Liver (tissue), 9 donors: Measurements from ENCODE around the gene FER. TPM values are rescaled to one million over a fixed set of nuclear protein-coding genes. Genes with fewer than 3 reads are reported as not detected.

ENCODE experiments used
- DNase-seq: peaks from one replicate; pipeline ENCODE4 v3.0.0-alpha.2; 2017; ENCODE audit warnings: low spot score
- H3K27ac ChIP-seq, 2 donors: one replicate each; pipeline ENCODE4 v1.7.0; 2013; ENCODE audit warnings: inconsistent platforms in 2 of 2, low read length in 2 of 2, control low read depth in 1 of 2, low read depth in 1 of 2, mild to moderate bottlenecking in 1 of 2
- H3K27me3 ChIP-seq, 4 donors: one replicate each; pipeline versions ENCODE4 v1.6.1 to v1.7.0; 2013; ENCODE audit warnings: low read length in 3 of 4, inconsistent platforms in 1 of 4, mild to moderate bottlenecking in 1 of 4, moderate library complexity in 1 of 4; ENCODE audit not compliant: control insufficient read depth in 4 of 4, insufficient read depth in 4 of 4
- H3K36me3 ChIP-seq, 4 donors: one replicate each; pipeline versions ENCODE4 v1.6.1 to v1.7.0; 2013; ENCODE audit warnings: low read length in 3 of 4, mild to moderate bottlenecking in 3 of 4, low read depth in 1 of 4, moderate library complexity in 1 of 4; ENCODE audit not compliant: control insufficient read depth in 4 of 4, insufficient read depth in 3 of 4
- H3K4me1 ChIP-seq, 4 donors: one replicate each; pipeline versions ENCODE4 v1.6.1 to v1.7.0; 2013; ENCODE audit warnings: low read length in 3 of 4, mild to moderate bottlenecking in 3 of 4, moderate library complexity in 1 of 4; ENCODE audit not compliant: control insufficient read depth in 4 of 4, insufficient read depth in 4 of 4
- H3K4me3 ChIP-seq, 3 donors: one replicate each; pipeline versions ENCODE4 v1.6.1 to v1.7.0; 2013; ENCODE audit warnings: low read length in 3 of 3, control low read depth in 1 of 3, low read depth in 1 of 3, mild to moderate bottlenecking in 1 of 3
- H3K9ac ChIP-seq, 2 donors: one replicate each; pipeline ENCODE4 v1.7.0; 2013; ENCODE audit warnings: low read length in 2 of 2, mild to moderate bottlenecking in 2 of 2, moderate library complexity in 2 of 2, control low read depth in 1 of 2, low read depth in 1 of 2
- H3K9me3 ChIP-seq, 4 donors: one replicate each; pipeline versions ENCODE4 v1.6.1 to v1.7.0; 2013; ENCODE audit warnings: low read length in 3 of 4; ENCODE audit not compliant: control insufficient read depth in 4 of 4
- EGR1 ChIP-seq, 2 donors: IDR thresholded peaks; 2 replicates each; pipeline ENCODE4 v1.6.1; 2016 to 2018; ENCODE audit warnings: antibody characterized with exemption in 2 of 2, low read depth in 2 of 2
- FOXA1 ChIP-seq: IDR thresholded peaks from 2 replicates; pipeline ENCODE4 v1.6.1; 2016; ENCODE audit warnings: antibody characterized with exemption
- FOXA2 ChIP-seq: IDR thresholded peaks from 2 replicates; pipeline ENCODE4 v1.6.1; 2016; ENCODE audit warnings: antibody characterized with exemption
- GABPA ChIP-seq, 2 donors: IDR thresholded peaks in 1 of 2; conservative IDR thresholded peaks in 1 of 2; 2 replicates each; pipeline ENCODE4 v1.6.1; 2016; ENCODE audit warnings: antibody characterized with exemption in 2 of 2, mild to moderate bottlenecking in 1 of 2, moderate library complexity in 1 of 2
- HNF4A ChIP-seq, 2 donors: conservative IDR thresholded peaks; 2 replicates each; pipeline ENCODE4 v1.6.1; 2016; ENCODE audit warnings: antibody characterized with exemption in 2 of 2, mild to moderate bottlenecking in 2 of 2
- HNF4G ChIP-seq: IDR thresholded peaks from 2 replicates; pipeline ENCODE4 v1.6.1; 2016; ENCODE audit warnings: antibody characterized with exemption
- JUND ChIP-seq, 2 donors: IDR thresholded peaks; 2 replicates each; pipeline ENCODE4 v1.6.1; 2016; ENCODE audit warnings: antibody characterized with exemption in 2 of 2
- NR2F2 ChIP-seq: IDR thresholded peaks from 2 replicates; pipeline ENCODE4 v1.6.1; 2016; ENCODE audit warnings: antibody characterized with exemption
- RAD21 ChIP-seq, 2 donors: IDR thresholded peaks; 2 replicates each; pipeline ENCODE4 v1.6.1; 2016; ENCODE audit warnings: antibody characterized with exemption in 2 of 2, mild to moderate bottlenecking in 2 of 2
- RXRA ChIP-seq, 2 donors: IDR thresholded peaks; 2 replicates each; pipeline ENCODE4 v1.6.1; 2017 to 2018; ENCODE audit warnings: antibody characterized with exemption in 2 of 2, mild to moderate bottlenecking in 1 of 2
- SP1 ChIP-seq: IDR thresholded peaks from 2 replicates; pipeline ENCODE4 v1.6.1; 2018; ENCODE audit warnings: antibody characterized with exemption, mild to moderate bottlenecking
- TAF1 ChIP-seq: conservative IDR thresholded peaks from 2 replicates; pipeline ENCODE4 v1.6.1; 2016; ENCODE audit warnings: antibody characterized with exemption, mild to moderate bottlenecking
- YY1 ChIP-seq: IDR thresholded peaks from 2 replicates; pipeline ENCODE4 v1.6.1; 2016; ENCODE audit warnings: antibody characterized with exemption, mild to moderate bottlenecking
- WGBS: extraction: QIAGEN DNeasy Blood & Tissue Kit; methylation state at CpG from one replicate; pipeline ENCODE4 v1.1.7; 2013; 5-methylcytosine and 5-hydroxymethylcytosine counted together
- polyA plus RNA-seq, 2 donors: library from polyadenylated mRNA; stranded (reverse) in 1 of 2; unstranded in 1 of 2; fragments of 200-250 nt in 1 of 2; fragments of >200 nt in 1 of 2; fragmentation: Nextera tagmentation in 1 of 2; extraction: Ambion mirVana in 1 of 2; gene quantifications; one replicate each; pipeline versions ENCODE4 v1.2.1 to v1.2.3, GENCODE V29; 2013 to 2015
- total RNA-seq, 2 donors: library from RNA; depleted of rRNA; stranded (reverse); fragments of >200 nt; gene quantifications; one replicate each; pipeline ENCODE4 v1.2.3, GENCODE V29; 2014
- TF ChIP-seq, protein P1 (sequence below): IDR thresholded peaks from 2 replicates; pipeline ENCODE4 v1.6.1; 2016; ENCODE audit warnings: antibody characterized with exemption, mild to moderate bottlenecking
- TF ChIP-seq, protein P2 (sequence below): IDR thresholded peaks from 2 replicates; pipeline ENCODE4 v1.6.1; 2016; ENCODE audit warnings: antibody characterized with exemption
- TF ChIP-seq, protein P3 (sequence below): fragments of 150-350 bp; IDR thresholded peaks from 2 replicates; pipeline ENCODE4 v1.5.1; 2017; ENCODE audit warnings: improper control_type of control experiment, low read depth, low read length; ENCODE audit not compliant: missing input control
- TF ChIP-seq, protein P4 (sequence below): IDR thresholded peaks from 2 replicates; pipeline ENCODE4 v1.6.1; 2016; ENCODE audit warnings: antibody characterized with exemption
- TF ChIP-seq, protein P5 (sequence below): IDR thresholded peaks from 2 replicates; pipeline ENCODE4 v1.6.1; 2016; ENCODE audit warnings: antibody characterized with exemption
- donor health status: healthy.
- donor health status: healthy.
- donor health status: healthy.
- donor health status: healthy.
- donor health status: healthy.

Gene FER
- total and polyA plus RNA-seq, 4 donors, result 0.83 to 9.8 (median 5.9) TPM

DNA sequence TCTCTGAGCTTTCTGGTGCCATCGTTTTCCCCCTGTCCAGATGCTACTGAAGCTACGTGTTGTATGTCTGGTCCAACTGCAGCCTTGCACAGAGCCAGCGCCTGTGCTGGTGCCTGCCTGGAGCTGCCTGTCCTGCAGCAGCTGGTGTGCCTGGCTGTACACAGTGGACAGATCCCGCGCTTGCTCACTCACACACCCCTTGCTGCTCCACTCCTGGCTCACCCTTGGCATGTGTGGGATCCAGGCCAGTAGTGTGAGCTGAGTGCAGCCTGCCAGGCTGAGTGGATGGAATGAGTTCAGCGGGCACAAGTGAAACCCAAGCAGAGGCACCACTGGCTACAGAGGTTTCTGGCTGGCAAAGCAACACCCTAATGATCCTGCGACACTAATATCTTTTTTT lies 40.4 kb downstream of the FER start:
- TF ChIP-seq HNF4G, result no peak
- no peak for TF ChIP-seq YY1
- no peak for TF ChIP-seq FOXA1
- TF ChIP-seq, protein P1, sequence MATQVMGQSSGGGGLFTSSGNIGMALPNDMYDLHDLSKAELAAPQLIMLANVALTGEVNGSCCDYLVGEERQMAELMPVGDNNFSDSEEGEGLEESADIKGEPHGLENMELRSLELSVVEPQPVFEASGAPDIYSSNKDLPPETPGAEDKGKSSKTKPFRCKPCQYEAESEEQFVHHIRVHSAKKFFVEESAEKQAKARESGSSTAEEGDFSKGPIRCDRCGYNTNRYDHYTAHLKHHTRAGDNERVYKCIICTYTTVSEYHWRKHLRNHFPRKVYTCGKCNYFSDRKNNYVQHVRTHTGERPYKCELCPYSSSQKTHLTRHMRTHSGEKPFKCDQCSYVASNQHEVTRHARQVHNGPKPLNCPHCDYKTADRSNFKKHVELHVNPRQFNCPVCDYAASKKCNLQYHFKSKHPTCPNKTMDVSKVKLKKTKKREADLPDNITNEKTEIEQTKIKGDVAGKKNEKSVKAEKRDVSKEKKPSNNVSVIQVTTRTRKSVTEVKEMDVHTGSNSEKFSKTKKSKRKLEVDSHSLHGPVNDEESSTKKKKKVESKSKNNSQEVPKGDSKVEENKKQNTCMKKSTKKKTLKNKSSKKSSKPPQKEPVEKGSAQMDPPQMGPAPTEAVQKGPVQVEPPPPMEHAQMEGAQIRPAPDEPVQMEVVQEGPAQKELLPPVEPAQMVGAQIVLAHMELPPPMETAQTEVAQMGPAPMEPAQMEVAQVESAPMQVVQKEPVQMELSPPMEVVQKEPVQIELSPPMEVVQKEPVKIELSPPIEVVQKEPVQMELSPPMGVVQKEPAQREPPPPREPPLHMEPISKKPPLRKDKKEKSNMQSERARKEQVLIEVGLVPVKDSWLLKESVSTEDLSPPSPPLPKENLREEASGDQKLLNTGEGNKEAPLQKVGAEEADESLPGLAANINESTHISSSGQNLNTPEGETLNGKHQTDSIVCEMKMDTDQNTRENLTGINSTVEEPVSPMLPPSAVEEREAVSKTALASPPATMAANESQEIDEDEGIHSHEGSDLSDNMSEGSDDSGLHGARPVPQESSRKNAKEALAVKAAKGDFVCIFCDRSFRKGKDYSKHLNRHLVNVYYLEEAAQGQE, result no peak
- TF ChIP-seq FOXA2, result no peak
- no peak for TF ChIP-seq RAD21 (IDR thresholded peaks at IDR 0.05)
- TF ChIP-seq, protein P2, sequence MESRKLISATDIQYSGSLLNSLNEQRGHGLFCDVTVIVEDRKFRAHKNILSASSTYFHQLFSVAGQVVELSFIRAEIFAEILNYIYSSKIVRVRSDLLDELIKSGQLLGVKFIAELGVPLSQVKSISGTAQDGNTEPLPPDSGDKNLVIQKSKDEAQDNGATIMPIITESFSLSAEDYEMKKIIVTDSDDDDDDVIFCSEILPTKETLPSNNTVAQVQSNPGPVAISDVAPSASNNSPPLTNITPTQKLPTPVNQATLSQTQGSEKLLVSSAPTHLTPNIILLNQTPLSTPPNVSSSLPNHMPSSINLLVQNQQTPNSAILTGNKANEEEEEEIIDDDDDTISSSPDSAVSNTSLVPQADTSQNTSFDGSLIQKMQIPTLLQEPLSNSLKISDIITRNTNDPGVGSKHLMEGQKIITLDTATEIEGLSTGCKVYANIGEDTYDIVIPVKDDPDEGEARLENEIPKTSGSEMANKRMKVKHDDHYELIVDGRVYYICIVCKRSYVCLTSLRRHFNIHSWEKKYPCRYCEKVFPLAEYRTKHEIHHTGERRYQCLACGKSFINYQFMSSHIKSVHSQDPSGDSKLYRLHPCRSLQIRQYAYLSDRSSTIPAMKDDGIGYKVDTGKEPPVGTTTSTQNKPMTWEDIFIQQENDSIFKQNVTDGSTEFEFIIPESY, result no peak
- TF ChIP-seq, protein P3, sequence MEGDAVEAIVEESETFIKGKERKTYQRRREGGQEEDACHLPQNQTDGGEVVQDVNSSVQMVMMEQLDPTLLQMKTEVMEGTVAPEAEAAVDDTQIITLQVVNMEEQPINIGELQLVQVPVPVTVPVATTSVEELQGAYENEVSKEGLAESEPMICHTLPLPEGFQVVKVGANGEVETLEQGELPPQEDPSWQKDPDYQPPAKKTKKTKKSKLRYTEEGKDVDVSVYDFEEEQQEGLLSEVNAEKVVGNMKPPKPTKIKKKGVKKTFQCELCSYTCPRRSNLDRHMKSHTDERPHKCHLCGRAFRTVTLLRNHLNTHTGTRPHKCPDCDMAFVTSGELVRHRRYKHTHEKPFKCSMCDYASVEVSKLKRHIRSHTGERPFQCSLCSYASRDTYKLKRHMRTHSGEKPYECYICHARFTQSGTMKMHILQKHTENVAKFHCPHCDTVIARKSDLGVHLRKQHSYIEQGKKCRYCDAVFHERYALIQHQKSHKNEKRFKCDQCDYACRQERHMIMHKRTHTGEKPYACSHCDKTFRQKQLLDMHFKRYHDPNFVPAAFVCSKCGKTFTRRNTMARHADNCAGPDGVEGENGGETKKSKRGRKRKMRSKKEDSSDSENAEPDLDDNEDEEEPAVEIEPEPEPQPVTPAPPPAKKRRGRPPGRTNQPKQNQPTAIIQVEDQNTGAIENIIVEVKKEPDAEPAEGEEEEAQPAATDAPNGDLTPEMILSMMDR, result no peak
- TF ChIP-seq, protein P4, sequence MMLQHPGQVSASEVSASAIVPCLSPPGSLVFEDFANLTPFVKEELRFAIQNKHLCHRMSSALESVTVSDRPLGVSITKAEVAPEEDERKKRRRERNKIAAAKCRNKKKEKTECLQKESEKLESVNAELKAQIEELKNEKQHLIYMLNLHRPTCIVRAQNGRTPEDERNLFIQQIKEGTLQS, result no peak
- no peak for TF ChIP-seq EGR1 (IDR thresholded peaks at IDR 0.05; ENCODE audit: low read depth in 2 of 2)
- TF ChIP-seq, protein P5, sequence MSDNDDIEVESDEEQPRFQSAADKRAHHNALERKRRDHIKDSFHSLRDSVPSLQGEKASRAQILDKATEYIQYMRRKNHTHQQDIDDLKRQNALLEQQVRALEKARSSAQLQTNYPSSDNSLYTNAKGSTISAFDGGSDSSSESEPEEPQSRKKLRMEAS, result no peak
- TF ChIP-seq JUND (IDR thresholded peaks at IDR 0.05), result no peak
- WGBS, result 89% methylated on average over 7 of the region's 7 CpGs
- Histone ChIP-seq H3K4me3 (no peak overlapping the region), H3K9ac (no peak overlapping the region), H3K27me3 (no peaks in the 10 kb centered on the region), H3K27ac (no peak overlapping the region), H3K4me1 (no peaks in the 10 kb centered on the region), H3K9me3 (no peaks in the 10 kb centered on the region), H3K36me3 (no peaks in the 10 kb centered on the region)
- DNase-seq, result no peak

DNA sequence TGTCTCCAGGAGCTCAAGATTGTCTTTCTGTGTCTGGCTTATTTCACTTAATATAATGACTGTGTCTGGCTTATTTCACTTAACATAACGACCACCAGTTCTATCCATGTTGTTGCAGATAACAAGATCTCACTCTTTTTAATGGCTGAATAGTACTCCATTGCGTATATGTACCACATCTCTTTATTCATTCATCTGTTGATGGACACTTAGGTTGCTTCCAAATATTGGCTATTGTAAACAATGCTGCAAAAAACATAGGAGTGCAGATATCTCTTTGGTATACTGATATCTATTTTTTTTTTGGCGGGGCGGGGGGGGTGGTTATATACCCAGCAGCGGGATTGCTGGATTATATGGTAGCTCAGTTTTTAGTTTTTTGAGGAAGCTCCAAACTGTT lies 45.5 kb downstream of the FER start:
- DNase-seq, result no peak
- no peak for TF ChIP-seq YY1
- TF ChIP-seq, protein P5, result no peak
- no peak for TF ChIP-seq FOXA1
- no peak for TF ChIP-seq HNF4A (conservative IDR thresholded peaks at IDR 0.05)
- no peak for TF ChIP-seq NR2F2
- TF ChIP-seq RXRA (IDR thresholded peaks at IDR 0.05), result no peak
- TF ChIP-seq SP1, result no peak
- no peak for TF ChIP-seq TAF1
- no peak for TF ChIP-seq GABPA (IDR thresholded peaks at IDR 0.05 in 1 of 2, conservative IDR thresholded peaks at IDR 0.05 in 1 of 2)
- no peak for TF ChIP-seq HNF4G
- TF ChIP-seq FOXA2, result no peak
- TF ChIP-seq, protein P2, result no peak
- TF ChIP-seq, protein P4, result no peak
- TF ChIP-seq, protein P3, result no peak
- TF ChIP-seq RAD21 (IDR thresholded peaks at IDR 0.05), result no peak
- Histone ChIP-seq H3K4me1 (no peaks in the 10 kb centered on the region), H3K9me3 (no peaks in the 10 kb centered on the region), H3K4me3 (no peak overlapping the region), H3K27me3 (no peaks in the 10 kb centered on the region), H3K27ac (no peak overlapping the region), H3K36me3 (peaks cover 0 to under 1% (median 0%) of the 10 kb centered on the region in 4 donors), H3K9ac (no peak overlapping the region)
- 88% methylated on average over 5 of the region's 5 CpGs for WGBS
